Activated naive CD4-positive, alpha-beta T cell treated with anti-CD3 and anti-CD28 coated beads for 36 hours (primary cell): Measurements from ENCODE around the gene C6orf52. TPM values are rescaled to one million over a fixed set of nuclear protein-coding genes. Genes with fewer than 3 reads are reported as not detected.
"Not testable (repeated sequence)": the region's sequence is repeated elsewhere in the genome, so short reads cannot be mapped to it uniquely, and the experiment has no call there.

Experiments used
- CTCF ChIA-PET: fragments of 350-600 bp; sonication (Branson Sonifier 250); formaldehyde crosslinking; loops from one replicate; lab custom pipeline; 2021; ENCODE audit warnings: antibody characterized with exemption; lab: Charles Lee
- DNase-seq: peaks from one replicate; pipeline ENCODE4 v3.0.0-alpha.2; 2020
- H3K27ac Mint-ChIP-seq: one replicate; pipeline ENCODE4 v1.8.0; 2021; ENCODE audit warnings: mild to moderate bottlenecking, mixed read lengths
- H3K27me3 Mint-ChIP-seq: one replicate; pipeline ENCODE4 v1.8.0; 2021; ENCODE audit warnings: low read depth, mixed read lengths
- H3K36me3 Mint-ChIP-seq: one replicate; pipeline ENCODE4 v1.8.0; 2021; ENCODE audit warnings: low read depth, mixed read lengths
- H3K4me1 Mint-ChIP-seq: one replicate; pipeline ENCODE4 v1.8.0; 2021; ENCODE audit warnings: low read depth, mixed read lengths
- H3K4me3 Mint-ChIP-seq: one replicate; pipeline ENCODE4 v1.8.0; 2021; ENCODE audit warnings: mild to moderate bottlenecking, moderate library complexity, mixed read lengths
- H3K9me3 Mint-ChIP-seq: one replicate; pipeline ENCODE4 v1.8.0; 2021; ENCODE audit warnings: mixed read lengths
- intact Hi-C: fragments of 100-400 bp; cut with micrococcal nuclease; formaldehyde crosslinking; loops from one replicate; pipeline ENCODE4 v1.15.1; 2023
- total RNA-seq, 2 experiments: library from RNA; stranded (reverse); gene quantifications; one replicate each; pipeline ENCODE4 v1.2.3, GENCODE V29; 2021

Gene C6orf52
- total RNA-seq, 2 experiments from 2014 or later = 1.3 to 3.9 TPM

DNA sequence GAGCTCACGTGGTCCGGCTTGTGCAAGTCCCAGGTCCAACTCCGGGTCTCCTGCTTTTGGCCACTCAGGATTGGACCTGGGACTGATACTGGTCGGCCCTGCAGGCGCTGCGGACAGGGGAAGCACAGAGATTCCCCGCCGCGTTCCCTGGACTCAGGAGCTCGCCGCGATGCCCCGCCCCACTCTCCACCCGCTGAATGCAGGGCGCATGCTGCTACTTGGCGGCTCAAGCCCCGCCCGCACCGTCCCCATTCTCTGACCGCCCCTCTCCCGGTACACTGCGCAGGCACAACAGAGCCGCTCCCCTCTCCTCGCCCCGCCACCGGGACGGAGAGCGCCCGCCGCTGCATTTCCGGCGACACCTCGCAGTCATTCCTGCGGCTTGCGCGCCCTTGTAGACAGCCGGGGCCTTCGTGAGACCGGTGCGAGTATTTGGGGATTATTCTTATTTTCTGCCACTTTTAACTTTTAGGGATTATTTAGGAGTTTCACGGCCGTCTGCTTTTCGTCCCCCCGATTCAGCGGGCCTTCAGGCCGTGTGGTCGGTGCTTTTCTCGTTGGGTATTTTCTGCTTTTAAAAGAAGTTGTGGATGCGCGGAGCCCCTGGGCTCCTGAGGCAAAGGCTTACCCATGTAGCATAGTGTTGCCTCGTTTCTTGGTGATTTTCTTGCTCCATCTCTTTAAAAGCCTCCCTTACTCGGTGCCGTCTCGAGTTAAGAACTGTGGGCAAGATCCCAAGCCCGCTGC, 28.6 kb upstream of the C6orf52 start, which contains the start of gene TMEM14C:
Gene TMEM14C, plus strand, starts transcription at position 251 of the 747 bp plus-strand sequence. CDS start 1,544 bp downstream, outside the sequence.
- CTCF ChIA-PET = interaction anchor here (0.6 to 1.3 kb wide), 4 partner anchors 23 to 284 kb away, joined by 3 to 8 read pairs (median 4); partner anchors contain the start of gene TMEM14B
- Mint-ChIP-seq H3K27ac (peak within 1 kb of the TSS; percentile 91), H3K4me3 (peak within 1 kb of the TSS; percentile 89), H3K36me3 (peaks cover 17% of the 10 kb centered on the region), H3K27me3 (no peaks in the 10 kb centered on the region), H3K9me3 (peaks cover 6% of the 10 kb centered on the region), H3K4me1 (peaks cover 44% of the 10 kb centered on the region)
- DNase-seq = peak; percentile 94
- intact Hi-C loops = loop anchor here (1.0 to 2.0 kb wide), 7 partner anchors 24 to 370 kb away; partner anchors contain the start of genes C6orf52, MAK, PAK1IP1 and SMIM13

GRCh38 chr6:10722570-10722819, 28.1 kb upstream of the C6orf52 start:
- Mint-ChIP-seq H3K27ac (peak overlapping the region; percentile 91), H3K9me3 (peaks cover 6% of the 10 kb centered on the region), H3K4me3 (peak overlapping the region; percentile 89), H3K4me1 (peaks cover 44% of the 10 kb centered on the region), H3K36me3 (peaks cover 14% of the 10 kb centered on the region), H3K27me3 (no peaks in the 10 kb centered on the region)
- CTCF ChIA-PET = interaction anchor here (0.8 to 1.0 kb wide), 2 partner anchors 15 to 25 kb away, joined by 3 to 4 read pairs; partner anchors contain the start of gene TMEM14B
- intact Hi-C loops = loop anchor here (2.0 kb wide), 3 partner anchors 116 to 370 kb away; partner anchors contain the start of genes MAK and SMIM13
- no peak for DNase-seq

DNA sequence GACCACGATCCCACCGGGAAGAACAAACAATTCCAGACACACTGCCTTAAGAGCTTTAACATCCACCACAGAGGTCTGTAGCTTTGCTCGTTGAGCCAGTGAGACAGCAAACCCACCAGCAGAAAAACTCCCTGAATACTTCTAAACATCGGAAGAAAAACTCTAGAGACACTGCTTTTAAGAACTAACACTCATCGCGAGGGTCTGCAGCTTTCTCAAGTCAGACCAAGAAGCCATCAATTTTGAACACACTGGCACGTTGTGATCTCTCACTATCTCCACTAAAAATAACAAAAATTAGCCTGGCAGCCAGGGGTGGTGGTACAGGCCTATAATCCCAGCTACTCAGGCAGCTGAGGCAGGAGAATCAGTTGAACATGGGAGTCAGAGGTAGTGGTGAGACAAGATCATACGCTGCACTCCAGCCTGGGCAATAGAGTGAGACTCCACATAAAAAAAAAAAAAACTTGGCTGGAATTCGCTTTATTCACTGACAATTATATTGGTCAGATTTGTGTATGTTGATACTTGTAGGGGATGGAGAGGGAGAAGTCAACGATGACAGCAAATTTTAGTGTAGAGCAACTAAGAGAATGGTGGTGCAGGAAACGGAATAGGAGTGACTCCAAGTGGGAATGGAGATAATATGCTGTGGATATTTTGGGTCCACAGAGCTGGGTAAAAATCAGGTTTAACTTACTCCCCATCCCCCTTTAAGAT, 27.6 kb upstream of the C6orf52 start:
- H3K27me3 Mint-ChIP-seq = no peaks in the 10 kb centered on the region
- H3K36me3 Mint-ChIP-seq = peaks cover 12% of the 10 kb centered on the region
- peaks cover 44% of the 10 kb centered on the region for H3K4me1 Mint-ChIP-seq
- peak overlapping the region; percentile 89 for H3K4me3 Mint-ChIP-seq
- peak overlapping the region; percentile 91 for H3K27ac Mint-ChIP-seq
- intact Hi-C loops = loop anchor here (2.0 kb wide), 3 partner anchors 117 to 371 kb away; partner anchors contain the start of genes MAK and SMIM13
- no peak for DNase-seq
- CTCF ChIA-PET = interaction anchor here (0.8 to 2.9 kb wide), 5 partner anchors 14 to 243 kb away, joined by 3 to 12 read pairs (median 4); partner anchors contain the start of genes C6orf52, PAK1IP1 and TMEM14B
- peaks cover 6% of the 10 kb centered on the region for H3K9me3 Mint-ChIP-seq

GRCh38 chr6:10720960-10721849, 26.8 kb upstream of the C6orf52 start:
- Mint-ChIP-seq H3K27ac (peak overlapping the region; percentile 91), H3K4me3 (peak overlapping the region; percentile 89), H3K4me1 (peaks cover 44% of the 10 kb centered on the region)
- CTCF ChIA-PET = interaction anchor here (1.0 to 2.9 kb wide), 5 partner anchors 14 to 243 kb away, joined by 3 to 12 read pairs (median 4); partner anchors contain the start of genes C6orf52 and PAK1IP1
- H3K9me3 Mint-ChIP-seq, intact Hi-C loops, H3K27me3 Mint-ChIP-seq, H3K36me3 Mint-ChIP-seq: not testable (repeated sequence)
- DNase-seq = peak; percentile 53

- DNase-seq = peak; percentile 60
- intact Hi-C loops = no loop called here
- Mint-ChIP-seq H3K27ac (peak overlapping the region; percentile 91), H3K36me3 (peaks cover 5% of the 10 kb centered on the region), H3K4me1 (peaks cover 41% of the 10 kb centered on the region), H3K27me3 (no peaks in the 10 kb centered on the region), H3K4me3 (peak overlapping the region; percentile 89), H3K9me3 (peaks cover 6% of the 10 kb centered on the region)
- CTCF ChIA-PET = interaction anchor here (0.6 to 2.9 kb wide), 7 partner anchors 15 to 242 kb away, joined by 3 to 12 read pairs (median 4); partner anchors contain the start of genes C6orf52 and PAK1IP1
These were observed 26.0 kb upstream of the C6orf52 start for GRCh38 chr6:10720265-10720959.

DNA sequence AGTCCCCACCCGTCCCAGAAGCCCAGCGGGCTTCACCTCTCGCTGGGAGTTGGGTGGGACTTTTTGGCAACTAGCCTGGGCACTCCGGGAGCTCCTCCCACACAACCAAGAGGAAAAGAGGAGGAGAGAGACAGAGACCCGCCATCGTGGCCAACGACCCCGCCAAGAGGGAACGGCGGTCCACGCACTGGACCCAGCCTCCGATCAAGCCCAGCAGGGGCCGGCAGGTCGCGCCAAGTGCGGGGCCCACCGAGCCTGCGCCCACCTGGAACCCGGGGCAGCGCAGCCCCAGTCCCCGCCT, 25.5 kb upstream of the C6orf52 start:
- intact Hi-C loops = loop anchor here (1.0 kb wide), 1 partner anchor 192 kb away; no protein-coding TSS in a partner anchor

DNA sequence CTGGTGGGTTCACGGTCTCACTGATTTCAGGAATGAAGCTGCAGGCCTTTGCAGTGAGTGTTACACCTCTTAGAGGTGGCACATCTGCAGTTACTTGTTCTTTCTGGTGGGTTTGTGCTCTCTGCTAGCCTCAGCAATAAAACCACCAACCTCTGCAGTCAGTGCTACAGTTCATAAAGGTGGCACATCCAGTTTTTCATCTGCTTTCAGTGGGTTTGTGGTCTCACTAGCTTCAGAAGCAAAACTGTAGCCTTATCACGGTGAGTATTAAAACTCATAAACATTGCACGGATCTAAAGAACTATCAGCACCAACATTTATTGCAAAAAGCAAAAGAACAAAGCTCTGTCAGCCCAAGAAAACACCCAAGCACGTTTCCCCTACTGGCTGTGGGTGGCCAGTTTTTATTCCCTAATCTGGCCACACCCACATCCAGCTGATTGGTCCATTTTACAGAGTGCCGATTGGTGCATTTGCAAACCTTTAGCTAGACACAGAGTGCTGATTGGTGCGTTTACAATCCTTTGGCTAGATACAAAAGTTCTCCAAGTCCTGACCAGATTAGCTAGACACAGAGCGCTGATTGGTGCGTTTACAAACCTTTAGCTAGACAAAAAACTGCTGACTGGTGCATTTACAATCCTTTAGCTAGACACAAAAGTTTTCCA, 25.0 kb upstream of the C6orf52 start:
- Mint-ChIP-seq H3K4me3 (peak overlapping the region; percentile 89), H3K36me3 (peaks cover 2% of the 10 kb centered on the region), H3K27me3 (no peaks in the 10 kb centered on the region), H3K27ac (peak overlapping the region; percentile 77), H3K4me1 (peaks cover 34% of the 10 kb centered on the region), H3K9me3 (peaks cover 6% of the 10 kb centered on the region)
- intact Hi-C loops = loop anchor here (1.0 kb wide), 1 partner anchor 191 kb away; no protein-coding TSS in a partner anchor
- CTCF ChIA-PET = interaction anchor here (0.9 to 2.9 kb wide), 6 partner anchors 20 to 209 kb away, joined by 3 to 12 read pairs (median 4); partner anchors contain the start of genes C6orf52 and PAK1IP1
- peak; percentile 72 for DNase-seq

More for the DNA sequence above, 25.5 kb upstream of the C6orf52 start:
- Mint-ChIP-seq H3K36me3 (peaks cover 2% of the 10 kb centered on the region), H3K27me3 (no peaks in the 10 kb centered on the region), H3K27ac (peak overlapping the region; percentile 77), H3K4me3 (peak overlapping the region; percentile 89), H3K9me3 (peaks cover 6% of the 10 kb centered on the region), H3K4me1 (peaks cover 39% of the 10 kb centered on the region)
- DNase-seq = no peak
- CTCF ChIA-PET = interaction anchor here (0.9 to 2.9 kb wide), 5 partner anchors 21 to 209 kb away, joined by 3 to 12 read pairs (median 4); partner anchors contain the start of genes C6orf52 and PAK1IP1

- H3K27ac Mint-ChIP-seq = no peak overlapping the region
- peaks cover 6% of the 10 kb centered on the region for H3K9me3 Mint-ChIP-seq
- H3K36me3 Mint-ChIP-seq = peaks cover 9% of the 10 kb centered on the region
- peaks cover 3% of the 10 kb centered on the region for H3K4me1 Mint-ChIP-seq
- H3K4me3 Mint-ChIP-seq = no peak overlapping the region
- no peak for DNase-seq
- intact Hi-C loops = loop anchor here (5.0 kb wide), 1 partner anchor 33 kb away; the partner anchor contains the start of gene TMEM14B
- CTCF ChIA-PET = no interaction called here
- H3K27me3 Mint-ChIP-seq = no peaks in the 10 kb centered on the region
These were observed 19.5 kb upstream of the C6orf52 start for GRCh38 chr6:10713962-10714361.

DNA sequence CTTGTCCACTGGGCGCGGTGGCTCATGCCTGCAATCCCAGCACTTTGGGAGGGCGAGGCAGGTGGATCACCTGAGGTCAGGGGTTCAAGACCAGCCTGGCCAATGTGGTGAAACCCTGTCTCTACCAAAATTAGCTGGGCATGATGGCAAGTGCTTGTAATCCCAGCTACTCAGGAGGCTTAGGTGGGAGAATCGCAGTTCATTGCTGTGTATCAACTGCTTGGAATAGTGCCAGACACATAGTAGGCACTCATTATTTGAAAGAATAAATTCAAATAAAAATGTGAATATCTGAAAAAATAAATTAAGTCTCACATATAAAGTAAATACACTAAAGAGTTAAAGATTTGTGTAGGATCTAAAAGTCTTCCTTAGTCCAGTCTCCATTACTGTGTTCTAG, 2.2 kb upstream of the C6orf52 start:
- intact Hi-C loops = no loop called here

GRCh38 chr6:10695086-10695657, 756 bp upstream of the C6orf52 start:
- H3K9me3 Mint-ChIP-seq = peaks cover 2% of the 10 kb centered on the region
- no peak for DNase-seq
- no peaks in the 10 kb centered on the region for H3K27me3 Mint-ChIP-seq
- peak overlapping the region; percentile 98 for H3K27ac Mint-ChIP-seq
- H3K4me1 Mint-ChIP-seq = peaks cover 40% of the 10 kb centered on the region
- CTCF ChIA-PET = interaction anchor here (0.7 to 1.6 kb wide), 3 partner anchors 26 to 61 kb away, joined by 3 to 12 read pairs (median 4); no protein-coding TSS in a partner anchor
- peaks cover 24% of the 10 kb centered on the region for H3K36me3 Mint-ChIP-seq
- peak overlapping the region; percentile 97 for H3K4me3 Mint-ChIP-seq
- intact Hi-C loops = loop anchor here (2.0 kb wide), 1 partner anchor 40 kb away; no protein-coding TSS in a partner anchor

More for the DNA sequence above, 2.2 kb upstream of the C6orf52 start:
- no peak for DNase-seq
- H3K36me3 Mint-ChIP-seq = peaks cover 37% of the 10 kb centered on the region
- no peaks in the 10 kb centered on the region for H3K27me3 Mint-ChIP-seq
- no peak overlapping the region for H3K27ac Mint-ChIP-seq
- CTCF ChIA-PET = no interaction called here
- H3K4me1 Mint-ChIP-seq = peaks cover 48% of the 10 kb centered on the region
- H3K4me3 Mint-ChIP-seq = peak overlapping the region; percentile 97
- peaks cover 2% of the 10 kb centered on the region for H3K9me3 Mint-ChIP-seq
